PC-9 (cell line): Measurements from ENCODE around the gene NRIP1.

Experiments used
- CTCF ChIP-seq: fragments of 200-600 bp; sonication (generic); conservative IDR thresholded peaks from 2 replicates; pipeline ENCODE4 v1.6.1; 2017; ENCODE audit warnings: mixed run types, antibody characterized with exemption, mild to moderate bottlenecking, moderate library complexity
- EZH2 ChIP-seq: fragments of 200-600 bp; sonication (generic); IDR thresholded peaks from 2 replicates; pipeline ENCODE4 v1.8.0; 2017; ENCODE audit warnings: antibody characterized with exemption, low read depth

- no peak for TF ChIP-seq CTCF
- no peak for TF ChIP-seq EZH2
Measured at GRCh38 chr21:14961502-14961901, 103.3 kb downstream of the NRIP1 start.
